Measurements from ENCODE around the gene IMMP2L.

The IMMP2L gene

GRCh38 chr7:110856704-110857103 is 705.6 kb downstream of the IMMP2L start:
- no peak for TF ChIP-seq ZFX (IDR thresholded peaks at IDR 0.05)
- no peak for TF ChIP-seq CTCF (conservative IDR thresholded peaks at IDR 0.05)
- H3K27ac ChIP-seq, result no peak overlapping the region

GRCh38 chr7:110854651-110855050 is 707.6 kb downstream of the IMMP2L start:
- H3K27ac ChIP-seq, result no peak overlapping the region
- TF ChIP-seq ZFX (IDR thresholded peaks at IDR 0.05) (no peak), CTCF (conservative IDR thresholded peaks at IDR 0.05) (no peak)

GRCh38 chr7:110854166-110854565 is 708.1 kb downstream of the IMMP2L start:
- H3K27ac ChIP-seq, result no peak overlapping the region
- no peak for TF ChIP-seq ZFX (IDR thresholded peaks at IDR 0.05)

GRCh38 chr7:110853263-110853662 is 709.0 kb downstream of the IMMP2L start:
- H3K27ac ChIP-seq, result no peak overlapping the region
- TF ChIP-seq ZFX (IDR thresholded peaks at IDR 0.05) (no peak), CTCF (conservative IDR thresholded peaks at IDR 0.05) (no peak)

DNA sequence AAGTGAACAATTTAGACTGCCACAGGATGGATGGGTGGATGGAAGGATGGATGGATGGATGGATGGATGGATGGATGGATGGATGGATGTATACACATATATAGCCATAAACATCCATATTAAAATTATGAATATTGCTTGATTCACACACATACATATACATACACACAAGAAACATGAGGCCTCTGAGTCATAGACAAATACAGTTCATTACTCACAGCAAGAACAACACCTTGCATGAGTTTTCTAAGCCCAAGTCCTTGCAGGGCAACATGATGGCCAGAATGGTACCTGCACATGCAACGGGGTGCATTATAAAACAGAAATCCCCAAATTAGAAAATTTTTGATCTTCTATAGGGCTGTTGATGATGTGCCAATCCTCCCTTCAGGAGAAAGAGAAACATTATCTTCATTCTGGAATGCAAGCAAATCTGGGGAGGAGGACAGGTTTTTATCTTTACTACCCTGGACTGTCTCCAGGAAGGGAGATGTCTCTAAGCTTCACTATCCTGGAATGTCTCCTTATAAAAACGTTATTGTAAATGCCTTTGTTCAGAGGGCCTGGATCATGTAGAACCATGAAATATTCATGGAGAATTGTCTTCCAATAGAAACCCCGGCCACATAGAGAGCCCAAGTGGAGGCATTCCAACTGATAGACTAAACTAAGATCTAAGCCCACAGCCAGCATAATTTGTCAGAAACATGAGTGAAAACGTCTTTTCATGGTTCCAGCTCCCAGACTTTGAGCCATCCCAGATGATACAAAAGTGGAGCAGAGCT is 709.9 kb downstream of the IMMP2L start:
- H3K27ac ChIP-seq, result no peak overlapping the region
- no peak for TF ChIP-seq CTCF (conservative IDR thresholded peaks at IDR 0.05)
- TF ChIP-seq ZFX (IDR thresholded peaks at IDR 0.05), result no peak

DNA sequence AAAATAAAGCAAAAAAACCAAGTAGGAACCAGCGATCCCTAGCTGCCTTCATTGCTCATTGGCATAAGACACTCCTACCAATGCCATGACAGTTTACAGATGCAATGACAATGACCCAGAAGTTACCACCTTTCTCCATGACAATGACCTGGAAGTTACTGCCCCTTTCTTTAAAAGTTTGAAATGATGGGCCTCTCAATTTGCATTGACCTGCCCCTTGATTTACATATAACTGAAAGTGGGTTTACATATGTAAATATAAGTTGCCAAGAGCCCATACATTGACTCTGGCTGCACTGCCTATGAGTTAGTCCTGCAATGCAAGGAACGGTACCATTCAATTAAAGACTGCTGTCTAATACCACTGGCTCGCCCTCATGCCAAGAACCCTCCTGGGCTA is 712.1 kb downstream of the IMMP2L start:
- TF ChIP-seq CTCF (conservative IDR thresholded peaks at IDR 0.05), result no peak
- TF ChIP-seq ZFX (IDR thresholded peaks at IDR 0.05), result no peak
- H3K27ac ChIP-seq, result no peak overlapping the region

GRCh38 chr7:110842796-110843195 is 719.5 kb downstream of the IMMP2L start:
- TF ChIP-seq CTCF (conservative IDR thresholded peaks at IDR 0.05) (no peak), ZFX (IDR thresholded peaks at IDR 0.05) (no peak)
- no peak overlapping the region for H3K27ac ChIP-seq

All from C4-2B (cell line).